LHCN-M2 (cell line): ENCODE measurements around the gene CMC4. TPM values are rescaled to one million over a fixed set of nuclear protein-coding genes. Genes with fewer than 3 reads are reported as not detected.

Source experiments
- DNase-seq: peaks from one replicate; pipeline ENCODE4 v3.0.0-alpha.2; 2012; ENCODE audit warnings: low read depth
- total RNA-seq: library from RNA; depleted of rRNA; stranded (reverse); fragments of >200 nt; gene quantifications from 2 replicates; pipeline ENCODE4 v1.2.3, GENCODE V29; 2014

The CMC4 gene
- total RNA-seq, 1 experiment from 2014 or later = 23.2 TPM

DNA sequence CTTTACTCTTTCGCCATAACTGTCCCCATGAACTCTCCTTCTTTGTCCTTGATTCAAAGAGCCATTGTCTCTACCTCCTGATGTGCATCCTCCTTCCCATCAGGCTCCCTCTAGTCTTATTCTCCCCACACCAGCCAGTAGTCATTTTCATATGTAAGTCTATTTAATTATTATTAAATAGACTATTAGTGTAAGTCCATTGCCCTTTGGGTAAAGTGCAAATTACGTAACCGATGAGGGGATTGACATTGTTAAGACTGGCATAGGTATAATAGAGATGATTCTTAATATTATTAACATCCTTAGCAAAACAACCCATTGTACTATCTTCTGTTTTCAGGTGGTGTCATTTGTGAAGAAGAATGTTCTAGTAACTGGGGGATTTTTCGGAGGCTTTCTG lies 16.7 kb downstream of the CMC4 start:
- no peak for DNase-seq

DNA sequence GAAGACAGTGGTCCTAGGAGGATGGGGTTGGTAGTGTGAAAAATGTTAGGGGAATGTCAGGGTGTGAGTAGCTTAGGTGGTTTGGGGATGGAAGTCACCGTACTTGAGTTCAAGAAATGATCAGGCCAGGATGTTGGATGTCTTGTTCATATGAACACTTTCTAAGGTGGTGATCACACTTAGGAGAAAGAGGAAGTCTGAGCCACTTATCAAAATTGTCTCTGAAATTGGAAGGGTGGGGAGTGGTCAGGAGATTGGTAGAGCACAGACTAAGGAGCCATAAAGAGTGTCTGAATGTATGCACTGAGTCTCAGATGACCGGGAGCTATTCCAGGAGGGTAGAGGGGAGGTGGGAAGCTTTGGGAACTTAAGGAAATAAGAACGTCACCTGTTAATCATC lies 17.3 kb downstream of the CMC4 start:
- DNase-seq = no peak

DNA sequence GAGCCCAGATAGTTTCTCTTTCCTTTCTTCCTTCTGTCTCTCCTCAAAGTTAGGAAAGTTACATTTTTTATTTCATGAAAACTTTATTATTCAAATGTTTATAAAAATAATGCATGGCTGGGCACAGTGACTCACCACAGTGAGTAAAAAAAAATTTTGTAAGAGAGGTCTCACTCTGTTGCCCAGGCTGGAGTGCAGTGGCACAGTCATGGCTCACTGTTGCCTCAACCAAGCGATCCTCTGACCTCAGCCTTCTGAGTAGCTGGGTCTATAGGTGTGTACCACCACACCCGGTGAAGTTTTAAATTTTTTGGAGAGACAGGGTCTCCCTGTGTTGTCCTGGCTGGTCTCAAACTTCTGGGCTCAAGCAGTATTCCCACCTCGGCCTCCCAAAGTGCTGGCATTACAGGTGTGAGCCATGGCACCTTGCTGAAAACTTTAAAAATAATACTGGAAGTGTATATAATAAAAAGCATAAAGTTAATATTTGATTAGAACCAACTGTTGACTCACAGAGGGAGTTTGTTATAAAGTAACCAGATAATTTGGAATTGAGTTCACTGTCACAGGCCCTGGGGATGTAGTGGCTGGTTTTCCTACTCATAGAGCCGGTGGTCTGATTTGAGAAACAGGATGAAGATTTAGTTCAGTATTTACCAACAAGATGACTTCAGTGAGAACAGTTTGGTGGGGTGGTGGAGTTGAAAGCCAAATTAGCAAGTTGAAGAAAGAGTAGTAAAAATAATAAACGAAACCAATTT lies 18.0 kb downstream of the CMC4 start:
- DNase-seq = no peak

DNA sequence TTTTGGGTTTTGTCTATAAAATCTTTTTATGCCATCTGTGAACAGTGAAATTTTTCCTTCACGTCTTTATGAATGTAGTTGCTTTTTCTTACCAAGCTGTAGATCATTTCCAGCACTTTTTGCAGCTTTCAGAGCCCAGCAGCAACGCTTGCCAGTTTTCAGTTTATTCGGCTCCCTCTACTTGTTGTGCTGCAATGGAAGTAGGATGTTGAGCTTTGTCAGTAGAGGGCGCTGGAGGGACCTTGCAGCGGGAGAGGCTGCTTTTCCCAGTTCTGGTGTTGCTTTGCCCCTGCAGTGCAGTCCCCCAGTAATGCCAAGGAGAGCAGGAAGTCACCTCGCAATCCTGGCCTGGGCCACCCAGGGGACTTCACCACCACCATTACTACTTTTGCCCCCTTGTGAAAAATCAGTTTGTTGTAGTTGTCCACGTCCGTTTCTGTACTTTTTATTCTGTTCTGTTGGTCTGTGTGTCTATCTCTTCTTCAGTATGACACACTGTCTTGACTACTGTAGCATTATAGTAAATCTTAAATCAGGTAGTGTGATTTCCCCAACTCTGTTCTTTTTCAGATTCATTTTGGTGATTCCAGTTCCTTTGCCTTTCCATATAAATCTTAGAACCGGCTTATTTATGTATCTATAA lies 21.8 kb downstream of the CMC4 start:
- DNase-seq = peak; percentile 36

DNA sequence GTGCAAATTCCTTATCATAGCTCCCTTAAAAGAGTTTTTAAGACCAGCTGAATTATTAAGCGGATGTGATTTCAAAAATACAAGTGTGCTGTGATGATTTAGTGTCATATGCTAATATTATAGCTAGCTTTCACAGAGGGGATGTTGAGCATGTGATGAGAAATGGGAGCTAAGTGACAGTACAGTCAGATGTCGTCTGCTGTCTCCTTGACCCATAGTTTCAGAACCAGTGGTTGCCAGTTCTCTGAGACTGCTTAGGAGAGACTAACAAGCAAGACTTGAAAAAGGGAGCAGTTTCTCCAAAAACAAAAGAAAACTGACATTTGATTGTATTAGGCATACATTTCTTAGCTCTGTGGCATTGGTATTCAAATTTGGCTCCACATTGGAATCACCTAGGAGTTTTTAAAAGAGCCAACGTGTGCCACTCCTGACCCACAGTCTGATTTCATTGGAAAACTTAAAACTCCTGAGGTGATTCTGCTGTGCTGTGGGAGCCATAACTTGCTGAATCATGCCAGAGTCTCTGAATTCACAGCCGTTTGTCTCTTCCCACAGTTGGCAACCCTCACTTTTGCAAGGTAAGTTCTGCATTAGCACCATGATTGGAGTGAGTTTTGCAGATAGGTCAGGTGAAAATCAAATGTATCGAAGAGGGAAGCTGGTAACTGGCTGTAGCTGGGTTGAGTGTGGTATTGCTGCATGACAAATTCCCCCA lies 24.0 kb downstream of the CMC4 start:
- no peak for DNase-seq

DNA sequence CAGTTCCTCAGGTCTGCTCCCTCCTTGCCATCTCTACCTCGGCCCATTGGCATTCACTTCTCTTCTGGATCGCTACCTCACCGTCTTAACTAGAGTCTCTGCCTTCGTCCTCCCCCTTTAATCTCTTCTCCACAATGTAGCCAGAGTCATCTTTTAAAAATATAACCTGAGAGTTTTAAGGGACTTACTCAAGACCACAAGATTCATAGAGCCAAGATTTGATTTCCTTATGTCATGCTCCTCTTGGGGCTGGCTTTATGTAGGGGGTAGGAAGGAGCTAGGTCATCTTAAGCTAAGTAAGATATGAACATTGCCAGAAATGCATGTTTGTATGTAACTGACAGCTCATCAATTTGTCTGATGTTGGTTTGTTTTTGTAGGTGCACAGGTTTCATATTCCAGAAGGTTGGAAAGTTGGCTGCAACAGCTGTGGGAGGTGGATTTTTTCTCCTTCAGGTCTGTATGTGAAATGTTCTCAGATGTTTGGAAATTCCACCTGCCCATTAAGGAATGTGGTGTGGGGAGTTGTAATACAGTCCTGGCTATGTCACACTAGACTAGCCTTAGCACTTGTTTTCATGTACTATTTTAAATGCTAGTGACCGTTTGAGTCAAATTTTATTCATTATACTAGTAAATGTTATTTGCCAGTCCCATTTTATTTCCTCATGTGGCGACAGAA lies 24.7 kb downstream of the CMC4 start:
- no peak for DNase-seq

DNA sequence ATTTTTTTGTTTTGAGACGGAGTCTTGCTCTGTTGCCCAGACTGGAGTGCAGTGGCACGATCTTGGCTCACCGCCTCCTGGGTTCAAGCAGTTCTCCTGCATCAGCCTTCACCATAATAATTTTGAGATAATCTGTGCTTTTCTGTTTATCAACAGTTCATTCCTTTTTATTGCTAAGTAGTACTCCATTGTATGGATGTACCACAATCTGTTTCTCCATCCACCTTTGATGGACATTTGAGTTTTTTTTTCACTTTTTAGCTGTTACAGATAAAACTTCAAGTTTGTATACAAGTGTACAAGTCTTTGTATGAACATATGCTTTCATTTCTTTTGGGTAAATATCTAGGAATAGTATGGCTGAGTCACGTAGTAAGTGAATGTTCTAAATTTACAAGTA lies 35.2 kb downstream of the CMC4 start:
- no peak for DNase-seq

DNA sequence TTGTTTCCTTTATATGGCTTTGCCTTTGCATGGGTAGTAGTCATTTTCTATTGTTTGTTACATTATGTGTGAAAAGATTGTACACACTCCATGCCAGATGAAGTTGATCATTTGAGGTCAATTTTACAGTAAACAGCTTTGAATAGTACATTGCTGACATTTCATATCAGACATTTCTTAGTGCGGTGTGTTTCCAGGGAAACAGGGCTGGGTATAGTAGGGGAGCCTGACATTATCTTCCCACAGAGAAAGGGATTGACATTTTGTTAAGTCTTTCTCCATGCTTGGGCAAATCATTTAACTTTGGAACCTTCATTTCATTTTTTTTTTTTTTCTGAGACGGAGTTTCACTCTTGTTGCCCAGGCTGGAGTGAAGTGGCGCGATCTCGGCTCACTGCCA lies 39.3 kb downstream of the CMC4 start:
- no peak for DNase-seq

DNA sequence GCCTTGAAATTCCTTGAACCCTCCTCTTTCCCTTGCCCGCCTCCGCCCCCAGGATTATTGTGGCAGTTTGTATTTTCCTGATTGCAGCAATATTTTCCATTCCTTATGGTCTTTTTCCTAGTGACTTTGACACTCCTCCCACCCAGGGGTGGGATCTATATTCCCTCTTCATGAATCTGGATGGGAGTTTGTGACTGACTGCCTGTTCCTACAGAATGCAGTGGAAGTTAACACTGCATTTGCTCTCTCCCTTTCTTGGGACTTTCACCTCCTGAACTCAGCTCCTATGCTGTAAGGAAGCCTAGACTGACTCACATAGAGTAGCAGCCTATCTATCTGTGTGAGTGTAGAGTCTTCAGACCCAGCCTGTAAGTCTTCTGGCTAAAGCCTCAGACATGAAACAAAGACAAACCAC lies 42.1 kb downstream of the CMC4 start:
- peak; percentile 12 for DNase-seq

DNA sequence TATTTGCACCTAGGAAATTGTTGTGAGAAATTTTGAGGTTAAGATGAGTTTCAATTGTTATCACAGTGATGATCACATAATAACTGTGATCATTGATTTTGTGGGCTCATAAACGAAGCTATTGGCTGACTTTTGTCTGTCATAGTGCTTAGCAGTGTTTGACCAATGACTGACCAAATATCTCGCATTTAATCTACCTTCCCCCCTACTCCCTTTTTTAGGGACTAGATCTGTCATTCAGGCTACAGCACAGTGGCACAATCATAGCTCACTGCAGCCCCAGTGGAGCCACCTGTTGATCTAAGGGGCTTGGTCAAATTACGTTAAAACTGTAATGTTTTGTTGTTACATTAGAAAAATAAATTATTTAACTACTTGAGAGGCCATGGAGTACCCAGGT lies 42.8 kb downstream of the CMC4 start:
- no peak for DNase-seq

DNA sequence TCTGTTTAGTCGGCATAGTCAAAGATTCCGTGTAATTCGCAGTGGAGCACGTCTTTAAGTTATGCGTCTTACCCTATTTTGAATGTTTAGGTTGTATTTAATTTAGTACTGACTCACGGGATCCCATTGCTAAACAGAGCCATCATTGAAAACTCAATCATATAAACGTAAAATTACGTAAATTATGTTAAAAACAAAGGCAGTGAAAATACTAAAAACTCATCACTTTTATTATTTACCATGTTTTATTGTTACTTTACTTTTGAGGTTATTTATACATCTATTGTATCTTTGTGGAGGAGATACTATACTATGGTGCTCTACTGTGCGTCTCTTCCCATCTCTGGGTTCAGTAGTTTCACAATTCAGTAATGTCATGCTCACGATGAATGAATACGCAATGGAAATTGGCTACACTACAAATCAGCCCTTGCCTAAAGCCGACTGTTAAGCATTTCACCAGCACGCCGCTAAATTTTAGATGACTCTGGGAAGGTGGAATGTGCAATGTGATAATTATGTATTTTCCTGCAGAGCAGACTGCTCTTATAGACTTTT lies 43.3 kb downstream of the CMC4 start:
- DNase-seq = peak; percentile 58

DNA sequence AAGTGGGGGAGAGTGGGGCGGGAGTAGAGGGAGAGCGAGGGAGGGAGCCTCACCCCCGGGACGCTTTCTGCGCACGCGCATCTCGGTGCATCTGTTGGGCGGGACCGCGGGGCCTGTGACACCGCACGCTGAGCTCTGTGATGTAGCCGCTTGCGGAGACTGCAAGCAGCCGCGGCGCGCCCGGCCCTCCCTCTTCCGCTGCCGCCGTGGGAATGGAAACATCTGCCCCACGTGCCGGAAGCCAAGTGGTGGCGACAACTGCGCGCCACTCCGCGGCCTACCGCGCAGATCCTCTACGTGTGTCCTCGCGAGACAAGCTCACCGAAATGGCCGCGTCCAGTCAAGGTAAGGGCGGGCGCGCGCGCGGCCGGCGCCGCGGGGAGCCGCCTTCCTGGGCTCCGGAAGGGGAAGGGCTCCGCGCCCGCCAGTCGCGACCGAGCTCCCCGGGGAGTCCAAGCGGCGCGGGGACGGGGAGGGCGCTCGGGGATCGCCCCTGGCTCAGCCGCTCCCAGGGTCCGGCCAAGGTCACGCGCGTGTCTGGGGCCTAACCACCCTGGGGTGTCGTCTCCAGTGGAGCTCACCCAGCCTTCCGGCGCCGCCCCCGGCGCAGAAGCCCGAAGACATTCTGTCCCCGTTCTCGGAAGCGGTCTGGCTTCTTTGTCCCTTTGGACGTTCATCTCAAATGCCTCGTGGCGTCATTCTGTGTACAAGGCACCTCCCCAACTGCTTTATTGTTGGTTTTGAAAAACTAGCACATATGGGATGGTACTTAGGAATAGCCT lies 44.0 kb downstream of the CMC4 start, which contains the start of gene FUNDC2:
Gene FUNDC2, plus strand, starts transcription at position 118 of the 782 bp plus-strand sequence. Its CDS starts 95 bp downstream, at position 213.
- DNase-seq = peak; percentile 91

DNA sequence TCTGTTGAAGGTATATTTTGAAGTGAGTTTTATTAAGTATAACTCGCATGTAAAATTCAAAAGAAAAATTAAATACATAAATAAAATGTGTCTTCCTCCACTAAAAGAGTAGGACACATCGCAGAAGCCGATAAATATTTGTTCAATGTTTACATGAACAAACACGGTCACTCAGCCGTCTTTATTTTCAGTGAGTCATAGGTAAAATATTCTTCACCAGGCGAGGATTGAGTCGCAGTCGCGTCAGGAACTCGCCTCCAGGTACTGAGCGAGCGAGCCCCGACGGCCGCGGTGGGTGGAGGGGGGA lies 44.6 kb downstream of the CMC4 start:
- DNase-seq = no peak

DNA sequence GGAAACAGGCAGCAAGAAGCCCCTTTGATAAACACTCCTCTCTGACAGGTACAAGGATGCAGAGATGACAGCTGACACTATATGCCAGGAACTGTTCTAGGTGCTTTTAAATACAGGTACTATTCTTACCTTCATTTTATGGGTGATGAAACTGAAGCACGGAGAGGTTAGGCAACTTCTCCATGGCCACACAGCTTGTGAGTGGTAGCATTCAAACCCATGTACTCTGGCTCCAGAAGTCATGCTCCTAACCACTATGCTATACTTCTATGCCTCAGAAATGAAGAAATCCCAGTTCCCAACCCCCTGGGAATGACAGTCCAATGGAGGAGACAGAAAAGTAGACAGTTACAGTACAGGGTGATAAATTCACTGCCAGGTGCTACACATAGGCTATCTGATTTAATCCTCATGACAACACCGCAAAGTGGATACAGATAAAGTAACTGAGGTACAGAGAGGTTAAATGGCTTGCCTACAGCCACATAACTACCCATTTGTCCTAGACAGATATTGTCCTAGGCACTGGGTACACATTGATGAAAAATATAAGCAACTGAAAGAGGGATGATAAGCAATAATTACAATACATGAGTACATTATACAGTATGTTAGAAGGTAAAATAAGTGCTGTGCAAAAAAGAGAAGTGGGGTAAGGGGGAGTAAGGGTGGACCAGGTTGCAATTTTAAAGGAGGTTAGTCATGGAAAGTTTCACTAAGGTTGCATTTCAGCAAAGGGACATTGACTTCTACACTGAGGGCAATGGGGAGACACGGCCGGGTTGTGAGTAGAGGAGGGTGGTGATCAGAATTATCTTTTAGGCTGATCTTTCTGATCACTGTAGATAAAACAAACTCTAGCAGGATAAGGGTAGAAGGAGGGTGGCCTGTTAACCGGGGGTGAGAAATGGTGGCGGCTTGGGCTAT lies 46.8 kb downstream of the CMC4 start:
- DNase-seq = no peak

DNA sequence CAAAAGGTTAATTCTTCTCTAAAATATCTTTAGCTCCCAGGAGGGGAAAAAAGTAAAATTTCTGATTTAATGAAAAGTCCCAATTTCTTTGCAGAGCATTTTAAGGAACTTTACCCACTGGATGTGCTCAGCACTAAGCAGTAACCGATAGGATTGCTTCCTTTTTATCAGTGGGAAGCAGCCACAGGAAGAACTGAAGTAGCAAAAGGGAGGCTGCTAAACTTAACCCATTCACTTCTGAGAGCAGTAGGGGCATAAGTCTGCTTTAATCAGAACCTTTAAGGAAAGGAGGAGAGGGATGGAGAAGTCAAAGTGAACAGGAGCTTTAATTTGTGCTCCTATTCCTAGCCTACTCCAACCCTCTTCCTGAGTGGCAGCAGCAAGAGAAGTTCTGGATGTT lies 48.4 kb downstream of the CMC4 start, which contains the start of gene F8:
Gene F8, minus strand, starts transcription at position 139 of the 400 bp plus-strand sequence. CDS start 171 bp downstream, outside the sequence.
- DNase-seq = no peak

DNA sequence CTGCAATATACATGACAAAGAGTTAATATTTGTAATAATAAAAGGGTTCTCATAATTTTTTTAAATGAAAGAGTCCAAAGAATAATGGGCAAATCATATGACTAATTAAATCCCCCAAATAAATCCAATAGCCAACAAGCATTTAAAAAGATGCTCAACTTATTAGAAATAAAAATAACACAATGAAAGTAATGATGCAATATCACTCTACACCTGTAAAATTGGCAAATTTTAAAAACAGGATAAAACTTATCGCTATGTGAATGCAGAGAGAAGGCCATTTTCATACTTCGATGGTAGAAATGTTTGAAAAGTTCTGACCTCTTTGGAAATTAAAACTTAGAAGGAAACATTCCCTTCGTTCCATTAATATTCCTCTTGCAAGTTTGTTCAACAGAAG lies 50.3 kb downstream of the CMC4 start:
- DNase-seq = no peak
